Astrocyte (in vitro differentiated cells and primary cell): ENCODE measurements around the gene CSNK2B. TPM values are rescaled to one million over a fixed set of nuclear protein-coding genes. Genes with fewer than 3 reads are reported as not detected.
A peak's percentile ranks its signal among the peaks of the same experiment; 100 is the strongest.

ENCODE experiments used
- DNase-seq: peaks from one replicate; pipeline ENCODE4 v3.0.0-alpha.2; 2010; ENCODE audit warnings: low read depth
- FAIRE-seq: peaks from 2 replicates; lab custom pipeline; 2011; peaks lifted over from hg19 to GRCh38; lab: Jason Lieb, UNC
- H2AFZ ChIP-seq: 2 replicates; pipeline ENCODE4 v1.6.0; 2012; ENCODE audit warnings: low read depth, low read length, inconsistent platforms
- H3K27ac ChIP-seq: 2 replicates; pipeline ENCODE4 v1.5.1; 2011; ENCODE audit warnings: low read depth, low read length, inconsistent platforms
- H3K27me3 ChIP-seq: 2 replicates; pipeline ENCODE4 v1.6.0; 2011; ENCODE audit warnings: low read length, inconsistent platforms; ENCODE audit not compliant: insufficient read depth
- H3K36me3 ChIP-seq: 2 replicates; pipeline ENCODE4 v1.5.1; 2011; ENCODE audit warnings: low read length, inconsistent platforms; ENCODE audit not compliant: insufficient read depth
- H3K4me1 ChIP-seq: 2 replicates; pipeline ENCODE4 v1.5.1; 2011; ENCODE audit warnings: low read length, inconsistent platforms; ENCODE audit not compliant: insufficient read depth
- H3K4me2 ChIP-seq: 2 replicates; pipeline ENCODE4 v1.6.0; 2012; ENCODE audit warnings: low read length, inconsistent platforms
- H3K4me3 ChIP-seq: 2 replicates; pipeline ENCODE4 v1.5.1; 2011; ENCODE audit warnings: low read depth, mild to moderate bottlenecking, low read length, inconsistent platforms; ENCODE audit not compliant: insufficient read depth
- H3K79me2 ChIP-seq: 2 replicates; pipeline ENCODE4 v1.6.0; 2012; ENCODE audit warnings: mild to moderate bottlenecking, low read length, inconsistent platforms; ENCODE audit not compliant: insufficient read depth
- H3K9ac ChIP-seq: 2 replicates; pipeline ENCODE4 v1.6.0; 2012; ENCODE audit warnings: mild to moderate bottlenecking, low read length, inconsistent platforms
- H3K9me3 ChIP-seq: 2 replicates; pipeline ENCODE4 v1.5.1; 2012; ENCODE audit warnings: low read depth, mild to moderate bottlenecking, low read length, inconsistent platforms; ENCODE audit not compliant: insufficient read depth
- H4K20me1 ChIP-seq: 2 replicates; pipeline ENCODE4 v1.6.0; 2012; ENCODE audit warnings: low read length, inconsistent platforms; ENCODE audit not compliant: insufficient read depth
- H3K27ac Mint-ChIP-seq: one replicate; pipeline ENCODE4 v1.8.0; 2021; ENCODE audit warnings: mild to moderate bottlenecking, mixed read lengths; ENCODE audit not compliant: unreplicated experiment
- H3K27me3 Mint-ChIP-seq: one replicate; pipeline ENCODE4 v1.8.0; 2021; ENCODE audit warnings: low read depth, mixed read lengths; ENCODE audit not compliant: unreplicated experiment
- H3K36me3 Mint-ChIP-seq: one replicate; pipeline ENCODE4 v1.8.0; 2021; ENCODE audit warnings: low read depth, mixed read lengths; ENCODE audit not compliant: unreplicated experiment
- H3K4me1 Mint-ChIP-seq: one replicate; pipeline ENCODE4 v1.8.0; 2021; ENCODE audit warnings: low read depth, mixed read lengths; ENCODE audit not compliant: unreplicated experiment
- H3K4me3 Mint-ChIP-seq: one replicate; pipeline ENCODE4 v1.8.0; 2021; ENCODE audit warnings: mild to moderate bottlenecking, moderate library complexity, mixed read lengths; ENCODE audit not compliant: unreplicated experiment
- H3K9me3 Mint-ChIP-seq: one replicate; pipeline ENCODE4 v1.8.0; 2021; ENCODE audit warnings: mild to moderate bottlenecking, mixed read lengths; ENCODE audit not compliant: unreplicated experiment
- EZH2 ChIP-seq: IDR thresholded peaks from 2 replicates; pipeline ENCODE4 v1.6.1; 2012; ENCODE audit warnings: mild to moderate bottlenecking, low read length, inconsistent platforms; ENCODE audit not compliant: insufficient read depth
- total RNA-seq: library from RNA; stranded (reverse); gene quantifications from 2 replicates; pipeline ENCODE4 v1.2.1, GENCODE V29; 2021
- TF ChIP-seq, protein P1 (sequence below): IDR thresholded peaks from 2 replicates; pipeline ENCODE4 v1.5.1; 2011; ENCODE audit warnings: low read depth, mild to moderate bottlenecking, inconsistent platforms, low read length, moderate library complexity; ENCODE audit not compliant: insufficient read depth

Gene CSNK2B
- total RNA-seq, 1 donor from 2014 or later = 208 TPM

DNA sequence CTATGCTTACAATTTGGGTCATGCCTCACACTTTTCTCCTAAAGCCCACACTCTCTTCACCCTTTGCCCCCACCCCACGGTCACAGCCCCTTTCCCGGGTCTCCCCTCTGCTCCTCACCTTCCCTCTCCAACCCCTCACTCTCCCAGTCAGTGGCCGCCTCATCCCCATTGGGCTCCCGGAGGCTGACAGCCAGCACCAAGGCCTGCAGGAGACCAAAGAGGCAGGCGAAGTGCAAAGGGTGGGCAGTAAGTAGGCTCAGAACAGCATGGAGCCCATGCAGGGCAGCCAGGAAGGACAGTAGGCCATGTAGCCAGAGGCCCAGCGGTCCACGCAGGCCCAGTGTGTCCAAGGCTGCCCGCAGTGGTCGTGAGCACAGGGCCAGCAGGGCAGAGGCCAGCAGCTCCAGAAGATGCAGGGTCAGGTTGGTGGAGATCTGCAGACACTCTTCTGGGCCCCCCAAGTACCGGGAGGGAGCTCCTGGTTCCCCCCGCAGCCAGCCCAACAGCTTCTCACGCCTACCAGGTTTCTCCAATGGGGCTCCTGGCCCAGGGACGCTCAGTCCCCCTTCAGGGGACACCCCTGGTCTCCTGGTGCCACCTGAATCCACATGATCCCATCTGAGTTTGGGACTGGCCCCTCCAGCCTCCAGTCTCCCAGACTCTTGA lies 6.8 kb upstream of the CSNK2B start:
- Histone ChIP-seq H3K27ac (no peak overlapping the region), H3K4me2 (peak overlapping the region; percentile 99), H3K9me3 (no peaks in the 10 kb centered on the region), H3K4me1 (peaks cover 39% of the 10 kb centered on the region), H3K79me2 (peaks cover 81% of the 10 kb centered on the region), H3K27me3 (no peaks in the 10 kb centered on the region), H3K4me3 (peak overlapping the region; percentile 82), H3K9ac (peak overlapping the region; percentile 85), H2AFZ (no peak overlapping the region), H4K20me1 (peaks cover 32% of the 10 kb centered on the region), H3K36me3 (peaks cover 5% of the 10 kb centered on the region)
- no peak for DNase-seq
- peak overlapping the region; percentile 90 for H3K4me3 Mint-ChIP-seq
- H3K27me3 Mint-ChIP-seq = no peaks in the 10 kb centered on the region
- H3K4me1 Mint-ChIP-seq = peaks cover 23% of the 10 kb centered on the region
- H3K36me3 Mint-ChIP-seq = peaks cover 23% of the 10 kb centered on the region
- H3K27ac Mint-ChIP-seq = no peak overlapping the region
- no peak for FAIRE-seq
- TF ChIP-seq, protein P1, sequence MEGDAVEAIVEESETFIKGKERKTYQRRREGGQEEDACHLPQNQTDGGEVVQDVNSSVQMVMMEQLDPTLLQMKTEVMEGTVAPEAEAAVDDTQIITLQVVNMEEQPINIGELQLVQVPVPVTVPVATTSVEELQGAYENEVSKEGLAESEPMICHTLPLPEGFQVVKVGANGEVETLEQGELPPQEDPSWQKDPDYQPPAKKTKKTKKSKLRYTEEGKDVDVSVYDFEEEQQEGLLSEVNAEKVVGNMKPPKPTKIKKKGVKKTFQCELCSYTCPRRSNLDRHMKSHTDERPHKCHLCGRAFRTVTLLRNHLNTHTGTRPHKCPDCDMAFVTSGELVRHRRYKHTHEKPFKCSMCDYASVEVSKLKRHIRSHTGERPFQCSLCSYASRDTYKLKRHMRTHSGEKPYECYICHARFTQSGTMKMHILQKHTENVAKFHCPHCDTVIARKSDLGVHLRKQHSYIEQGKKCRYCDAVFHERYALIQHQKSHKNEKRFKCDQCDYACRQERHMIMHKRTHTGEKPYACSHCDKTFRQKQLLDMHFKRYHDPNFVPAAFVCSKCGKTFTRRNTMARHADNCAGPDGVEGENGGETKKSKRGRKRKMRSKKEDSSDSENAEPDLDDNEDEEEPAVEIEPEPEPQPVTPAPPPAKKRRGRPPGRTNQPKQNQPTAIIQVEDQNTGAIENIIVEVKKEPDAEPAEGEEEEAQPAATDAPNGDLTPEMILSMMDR = no peak
- TF ChIP-seq EZH2 = no peak
- H3K9me3 Mint-ChIP-seq = no peaks in the 10 kb centered on the region

GRCh38 chr6:31659649-31660380 lies 6.1 kb upstream of the CSNK2B start:
- peaks cover 5% of the 10 kb centered on the region for H3K36me3 ChIP-seq
- no peaks in the 10 kb centered on the region for H3K9me3 ChIP-seq
- H3K4me2 ChIP-seq = peak overlapping the region; percentile 99
- no peaks in the 10 kb centered on the region for H3K27me3 ChIP-seq
- peaks cover 43% of the 10 kb centered on the region for H3K4me1 ChIP-seq
- Mint-ChIP-seq H3K4me3 (peak overlapping the region; percentile 90), H3K27ac (peak overlapping the region; percentile 75), H3K27me3 (no peaks in the 10 kb centered on the region), H3K4me1 (peaks cover 30% of the 10 kb centered on the region), H3K9me3 (no peaks in the 10 kb centered on the region), H3K36me3 (peaks cover 25% of the 10 kb centered on the region)
- H3K79me2 ChIP-seq = peaks cover 83% of the 10 kb centered on the region
- H3K4me3 ChIP-seq = peak overlapping the region; percentile 82
- TF ChIP-seq, protein P1 = no peak
- TF ChIP-seq EZH2 = no peak
- peak overlapping the region; percentile 58 for H3K27ac ChIP-seq
- peak; percentile 19 for DNase-seq
- peaks cover 32% of the 10 kb centered on the region for H4K20me1 ChIP-seq
- FAIRE-seq = no peak
- H3K9ac ChIP-seq = peak overlapping the region; percentile 85
- H2AFZ ChIP-seq = peak overlapping the region; percentile 51
